Calu3 (cell line): ENCODE measurements around the gene ORM2. TPM values are rescaled to one million over a fixed set of nuclear protein-coding genes. Genes with fewer than 3 reads are reported as not detected.

Source experiments
- BruUV-seq: library from RNA; stranded (reverse); fragments of 400-500 nt; replicated peaks from 2 replicates; lab custom pipeline; 2021; lab: Mats Ljungman, UMichigan
- CTCF ChIA-PET: fragments of 300-600 bp; sonication (Branson Sonifier 250); formaldehyde crosslinking; loops from one replicate; lab custom pipeline; 2022; ENCODE audit warnings: antibody characterized with exemption; lab: Charles Lee
- DNase-seq: peaks from one replicate; pipeline ENCODE4 v3.0.0; 2022
- H3K27ac Mint-ChIP-seq: one replicate; pipeline ENCODE4 v1.8.0; 2022; ENCODE audit warnings: mixed read lengths; ENCODE audit not compliant: unreplicated experiment
- H3K27me3 Mint-ChIP-seq: one replicate; pipeline ENCODE4 v1.8.0; 2022; ENCODE audit warnings: mixed read lengths; ENCODE audit not compliant: unreplicated experiment
- H3K36me3 Mint-ChIP-seq: one replicate; pipeline ENCODE4 v1.8.0; 2022; ENCODE audit warnings: mild to moderate bottlenecking, moderate library complexity, mixed read lengths; ENCODE audit not compliant: insufficient read depth, unreplicated experiment
- H3K4me1 Mint-ChIP-seq: one replicate; pipeline ENCODE4 v1.8.0; 2022; ENCODE audit warnings: mild to moderate bottlenecking, low read depth, mixed read lengths; ENCODE audit not compliant: unreplicated experiment
- H3K4me3 Mint-ChIP-seq: one replicate; pipeline ENCODE4 v1.8.0; 2022; ENCODE audit warnings: mild to moderate bottlenecking, low read depth, moderate library complexity, mixed read lengths; ENCODE audit not compliant: unreplicated experiment
- H3K9me3 Mint-ChIP-seq: one replicate; pipeline ENCODE4 v1.8.0; 2022; ENCODE audit warnings: low read depth, mixed read lengths; ENCODE audit not compliant: unreplicated experiment
- CTCF ChIP-seq: fragments of 200-600 bp; IDR thresholded peaks from one replicate; pipeline ENCODE4 v1.8.0; 2022; ENCODE audit warnings: antibody characterized with exemption; ENCODE audit not compliant: unreplicated experiment
- intact Hi-C: fragments of 100-400 bp; cut with micrococcal nuclease; formaldehyde crosslinking; loops from one replicate; pipeline ENCODE4 v1.10.0; 2022; ENCODE audit not compliant: unreplicated experiment
- total RNA-seq: library from RNA; stranded (reverse); gene quantifications from 2 replicates; pipeline ENCODE4 v1.2.3, GENCODE V29; 2022

Gene ORM2
- total RNA-seq, 1 experiment from 2014 or later, result not detected

DNA sequence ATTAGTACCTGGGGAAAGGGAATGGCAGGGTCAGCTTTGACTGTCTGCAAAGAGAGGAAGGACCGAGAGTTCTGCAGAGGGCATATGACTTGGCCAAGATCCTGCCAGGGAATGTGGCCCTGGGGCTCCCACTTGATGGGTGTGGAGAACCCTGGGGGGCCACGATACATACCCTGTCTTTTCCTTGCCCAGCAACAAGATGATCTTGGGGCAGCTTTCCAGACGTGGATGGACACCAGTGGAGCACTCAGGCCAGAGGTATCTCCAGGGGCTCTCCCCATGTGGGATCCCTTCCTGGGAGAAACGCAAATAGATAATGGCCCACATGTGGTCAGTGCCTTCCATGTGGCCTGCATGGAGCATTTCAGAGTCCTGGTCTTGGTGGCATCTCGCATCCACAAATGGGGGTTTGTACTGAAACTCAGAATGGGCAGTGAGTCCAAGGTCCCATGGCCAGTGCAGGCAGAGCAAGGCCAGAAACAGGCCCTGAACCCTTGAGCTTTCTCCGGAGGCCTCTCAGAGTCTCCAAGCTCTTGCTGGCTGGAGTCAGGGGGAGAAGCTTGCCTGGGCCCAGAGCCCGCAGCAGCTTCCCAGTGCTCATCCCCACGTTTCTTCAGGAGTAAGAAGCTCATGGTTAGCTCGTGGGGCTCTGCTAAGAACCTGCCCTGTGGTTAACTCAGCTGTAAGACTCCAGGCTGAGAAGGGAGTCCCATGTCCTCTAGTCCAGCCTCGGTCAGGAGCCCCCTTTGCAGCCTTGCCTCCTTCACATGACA lies 25.1 kb upstream of the ORM2 start:
- H3K4me3 Mint-ChIP-seq, result no peak overlapping the region
- TF ChIP-seq CTCF, result no peak
- no TSS peak for BruUV-seq
- no peaks in the 10 kb centered on the region for H3K4me1 Mint-ChIP-seq
- intact Hi-C loops, result no loop called here
- H3K36me3 Mint-ChIP-seq, result no peaks in the 10 kb centered on the region
- CTCF ChIA-PET, result interaction anchor here (0.7 to 0.9 kb wide), 2 partner anchors 15 to 567 kb away, joined by 3 read pairs; no protein-coding TSS in a partner anchor
- DNase-seq, result no peak
- no peaks in the 10 kb centered on the region for H3K27me3 Mint-ChIP-seq
- H3K9me3 Mint-ChIP-seq, result no peaks in the 10 kb centered on the region
- H3K27ac Mint-ChIP-seq, result no peak overlapping the region

- TF ChIP-seq CTCF, result no peak
- H3K27me3 Mint-ChIP-seq, result no peaks in the 10 kb centered on the region
- H3K4me1 Mint-ChIP-seq, result no peaks in the 10 kb centered on the region
- H3K36me3 Mint-ChIP-seq, result peaks cover 5% of the 10 kb centered on the region
- H3K9me3 Mint-ChIP-seq, result no peaks in the 10 kb centered on the region
- no peak overlapping the region for H3K4me3 Mint-ChIP-seq
- DNase-seq, result no peak
- no peak overlapping the region for H3K27ac Mint-ChIP-seq
- BruUV-seq, result no TSS peak
- CTCF ChIA-PET, result no interaction called here
- intact Hi-C loops, result no loop called here
Measured at GRCh38 chr9:114307899-114308267, 21.8 kb upstream of the ORM2 start.

GRCh38 chr9:114308361-114308950 lies 21.2 kb upstream of the ORM2 start:
- no peak for TF ChIP-seq CTCF
- Mint-ChIP-seq H3K36me3 (peaks cover 5% of the 10 kb centered on the region), H3K4me1 (no peaks in the 10 kb centered on the region), H3K9me3 (no peaks in the 10 kb centered on the region), H3K4me3 (no peak overlapping the region), H3K27ac (no peak overlapping the region), H3K27me3 (no peaks in the 10 kb centered on the region)
- no TSS peak for BruUV-seq
- intact Hi-C loops, result no loop called here
- no peak for DNase-seq
- CTCF ChIA-PET, result no interaction called here

DNA sequence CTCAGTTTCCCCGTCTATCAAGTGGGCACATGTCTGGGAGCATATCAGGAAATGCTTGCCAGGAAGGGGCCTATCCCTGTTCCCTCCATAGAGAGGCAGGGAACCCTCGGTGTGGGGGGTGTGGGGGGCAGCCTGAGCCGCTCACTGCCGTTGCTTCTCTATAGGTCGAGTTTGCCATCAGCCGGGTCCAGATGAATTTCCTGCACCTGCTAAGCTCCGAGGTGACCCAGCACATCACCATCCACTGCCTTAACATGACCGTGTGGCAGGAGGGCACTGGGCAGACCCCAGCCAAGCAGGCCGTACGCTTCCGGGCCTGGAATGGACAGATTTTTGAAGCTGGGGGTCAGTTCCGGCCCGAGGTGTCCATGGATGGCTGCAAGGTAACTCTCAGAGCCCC lies 20.6 kb upstream of the ORM2 start:
- no peaks in the 10 kb centered on the region for H3K4me1 Mint-ChIP-seq
- no TSS peak for BruUV-seq
- no peaks in the 10 kb centered on the region for H3K9me3 Mint-ChIP-seq
- intact Hi-C loops, result no loop called here
- CTCF ChIA-PET, result no interaction called here
- H3K27ac Mint-ChIP-seq, result no peak overlapping the region
- H3K27me3 Mint-ChIP-seq, result no peaks in the 10 kb centered on the region
- H3K36me3 Mint-ChIP-seq, result peaks cover 5% of the 10 kb centered on the region
- DNase-seq, result no peak
- no peak for TF ChIP-seq CTCF
- no peak overlapping the region for H3K4me3 Mint-ChIP-seq
